K562 (cell line): ENCODE data around the gene TGFBR2.

Source experiments
- BMI1 ChIP-seq: fragments of 150-350 bp; IDR thresholded peaks from 2 replicates; pipeline ENCODE4 v1.6.1; 2014; ENCODE audit warnings: low read length
- CTCF ChIP-seq, 3 experiments: IDR thresholded peaks in 2 of 3; conservative IDR thresholded peaks in 1 of 3; 2 replicates each; pipeline ENCODE4 v1.5.1; 2011 to 2012; ENCODE audit warnings: low read length in 3 of 3, mild to moderate bottlenecking in 3 of 3, control low read depth in 2 of 3, improper control_type of control experiment in 1 of 3, inconsistent platforms in 1 of 3, low read depth in 1 of 3, mixed read lengths in 1 of 3, moderate library complexity in 1 of 3; ENCODE audit not compliant: insufficient read depth in 2 of 3
- E2F8 ChIP-seq: fragments of 450-650 bp; IDR thresholded peaks from 2 replicates; pipeline ENCODE4 v1.7.1; 2018; ENCODE audit warnings: mild to moderate bottlenecking, low read depth; ENCODE audit not compliant: partially characterized antibody
- EZH2 ChIP-seq: IDR thresholded peaks from 2 replicates; pipeline ENCODE4 v1.6.1; 2012; ENCODE audit warnings: low read depth, mild to moderate bottlenecking, inconsistent platforms, low read length, borderline replicate concordance
- NFATC3 ChIP-seq: fragments of 450-650 bp; IDR thresholded peaks from 2 replicates; pipeline ENCODE4 v1.6.1; 2017; ENCODE audit warnings: mild to moderate bottlenecking
- RB1 ChIP-seq: fragments of 450-650 bp; IDR thresholded peaks from 2 replicates; pipeline ENCODE4 v1.6.1; 2017; ENCODE audit warnings: low read depth, mild to moderate bottlenecking
- SIX5 ChIP-seq, 2 experiments: IDR thresholded peaks; 2 replicates each; pipeline ENCODE4 v1.6.1; 2011; ENCODE audit warnings: low read length in 2 of 2, borderline replicate concordance in 1 of 2, low read depth in 1 of 2, mild to moderate bottlenecking in 1 of 2, moderate library complexity in 1 of 2; ENCODE audit not compliant: insufficient read depth in 1 of 2
- TF ChIP-seq, protein P1 (sequence below): sonication (generic); formaldehyde crosslinking; IDR thresholded peaks from 2 replicates; pipeline ENCODE4 v1.9.0; 2022; ENCODE audit warnings: mild to moderate bottlenecking, missing genetic modification reagents

GRCh38 chr3:30557746-30558303 is 48.6 kb upstream of the TGFBR2 start:
- TF ChIP-seq E2F8: no peak
- TF ChIP-seq BMI1: no peak
- TF ChIP-seq CTCF (IDR thresholded peaks at IDR 0.05 in 2 of 3, conservative IDR thresholded peaks at IDR 0.05 in 1 of 3; ENCODE audit: insufficient read depth in 2 of 3, low read depth in 1 of 3, low read length in 3 of 3): no peak
- no peak for TF ChIP-seq EZH2
- no peak for TF ChIP-seq SIX5 (IDR thresholded peaks at IDR 0.05; ENCODE audit: borderline replicate concordance in 1 of 2, insufficient read depth in 1 of 2, low read depth in 1 of 2, low read length in 2 of 2)
- TF ChIP-seq, protein P1, sequence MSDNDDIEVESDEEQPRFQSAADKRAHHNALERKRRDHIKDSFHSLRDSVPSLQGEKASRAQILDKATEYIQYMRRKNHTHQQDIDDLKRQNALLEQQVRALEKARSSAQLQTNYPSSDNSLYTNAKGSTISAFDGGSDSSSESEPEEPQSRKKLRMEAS (CRISPR knock-in tag): no peak
- TF ChIP-seq NFATC3: no peak
- TF ChIP-seq RB1: no peak
